PFSK-1 (cell line): Measurements from ENCODE around the gene CA9.

Experiments used
- FOXP2 ChIP-seq: optimal IDR thresholded peaks from 2 replicates; pipeline ENCODE3; 2011; ENCODE audit warnings: borderline replicate concordance, control low read depth, inconsistent platforms; ENCODE audit not compliant: insufficient read depth; ENCODE audit errors: extremely low read length, extremely low read depth
- POLR2AphosphoS5 ChIP-seq: IDR thresholded peaks from 2 replicates; pipeline ENCODE4 v1.6.1; 2012; ENCODE audit warnings: low read depth, mild to moderate bottlenecking, control low read depth, low read length, moderate library complexity
- REST ChIP-seq, 2 experiments: IDR thresholded peaks; 2 replicates each; pipeline versions ENCODE4 v1.6.1 to v1.8.0; 2011 to 2012; ENCODE audit warnings: low read depth in 2 of 2, low read length in 2 of 2, control low read depth in 1 of 2, inconsistent platforms in 1 of 2, mild to moderate bottlenecking in 1 of 2, moderate library complexity in 1 of 2; ENCODE audit not compliant: insufficient read depth in 1 of 2
- SIN3A ChIP-seq: IDR thresholded peaks from 2 replicates; pipeline ENCODE4 v1.6.1; 2012; ENCODE audit warnings: mild to moderate bottlenecking, low read length, moderate library complexity, borderline replicate concordance; ENCODE audit not compliant: insufficient read depth
- TAF1 ChIP-seq: IDR thresholded peaks from 2 replicates; pipeline ENCODE4 v1.6.1; 2012; ENCODE audit warnings: low read length, control low read depth, borderline replicate concordance; ENCODE audit not compliant: insufficient read depth

CA9 gene

GRCh38 chr9:35635730-35636129 is 38.0 kb upstream of the CA9 start:
- TF ChIP-seq POLR2AphosphoS5 (no peak), TAF1 (no peak), SIN3A (no peak)

GRCh38 chr9:35636135-35636876 is 37.4 kb upstream of the CA9 start:
- TF ChIP-seq POLR2AphosphoS5 (no peak), FOXP2 (no peak), SIN3A (no peak)

- TF ChIP-seq POLR2AphosphoS5: no peak
- TF ChIP-seq SIN3A: no peak
- no peak for TF ChIP-seq REST (IDR thresholded peaks at IDR 0.05; ENCODE audit: insufficient read depth in 1 of 2, low read depth in 2 of 2, low read length in 2 of 2)
- TF ChIP-seq TAF1: no peak
- no peak for TF ChIP-seq FOXP2
These were observed 34.1 kb upstream of the CA9 start for GRCh38 chr9:35639631-35640030.

- TF ChIP-seq FOXP2: no peak
- TF ChIP-seq REST (IDR thresholded peaks at IDR 0.05; ENCODE audit: insufficient read depth in 1 of 2, low read depth in 2 of 2, low read length in 2 of 2): no peak
- TF ChIP-seq TAF1: no peak
- TF ChIP-seq SIN3A: no peak
- TF ChIP-seq POLR2AphosphoS5: no peak
These were observed 30.7 kb upstream of the CA9 start for GRCh38 chr9:35643046-35643445.

GRCh38 chr9:35646153-35646532 is 27.6 kb upstream of the CA9 start:
- TF ChIP-seq FOXP2 (no peak), SIN3A (no peak), POLR2AphosphoS5 (no peak), REST (IDR thresholded peaks at IDR 0.05; ENCODE audit: insufficient read depth in 1 of 2, low read depth in 2 of 2, low read length in 2 of 2) (no peak), TAF1 (no peak)

GRCh38 chr9:35646533-35647265 is 27.0 kb upstream of the CA9 start:
- TF ChIP-seq SIN3A (no peak), POLR2AphosphoS5 (peak; percentile 50; the same call in 1 of the 2 replicates), REST (IDR thresholded peaks at IDR 0.05; ENCODE audit: insufficient read depth in 1 of 2, low read depth in 2 of 2, low read length in 2 of 2) (no peak), FOXP2 (peak; percentile 63), TAF1 (0 out of 2 replicates have a peak, but pooled peaks have one; percentile 38)
